IMR-90 (cell line): ENCODE results near the gene CTCFL. TPM values are rescaled to one million over a fixed set of nuclear protein-coding genes. Genes with fewer than 3 reads are reported as not detected.

ENCODE experiments used
- ATAC-seq: fragments of 200-7000 bp; cut with Tn5 transposase; 2 replicates; pipeline ENCODE4 v1.9.1; 2020; ENCODE audit warnings: low read depth, mild to moderate bottlenecking, moderate library complexity
- BruUV-seq: library from RNA; stranded (reverse); fragments of 400-500 nt; replicated peaks from 2 replicates; lab custom pipeline; 2021; lab: Mats Ljungman, UMichigan
- CTCF ChIA-PET: fragments of 300-600 bp; formaldehyde crosslinking; extraction: SDS; loops from one replicate; lab custom pipeline; 2021; ENCODE audit warnings: antibody characterized with exemption; lab: Yijun Ruan, JAX
- POLR2A ChIA-PET: fragments of 300-600 bp; sonication (Branson Sonifier 250); formaldehyde crosslinking; loops from one replicate; lab custom pipeline; 2022; ENCODE audit warnings: antibody characterized with exemption; ENCODE audit not compliant: unreplicated experiment; lab: Charles Lee
- DNase-seq: peaks from one replicate; pipeline ENCODE4 v3.0.0; 2013
- H2AFZ ChIP-seq: replicated peaks from 2 replicates; pipeline ENCODE3; 2013; ENCODE audit warnings: low read length, mild to moderate bottlenecking; ENCODE audit not compliant: poor library complexity
- H2AK5ac ChIP-seq: 2 replicates; pipeline ENCODE4 v1.6.1; 2013; ENCODE audit warnings: low read depth, low read length, inconsistent platforms
- H2AK9ac ChIP-seq: replicated peaks from 2 replicates; pipeline ENCODE3; 2013; ENCODE audit warnings: mild to moderate bottlenecking, low read depth, low read length, moderate library complexity; ENCODE audit not compliant: poor library complexity
- H2BK120ac ChIP-seq: 2 replicates; pipeline ENCODE4 v1.6.1; 2013; ENCODE audit warnings: low read depth, low read length, inconsistent platforms
- H2BK15ac ChIP-seq: 3 replicates; pipeline ENCODE4 v1.6.1; 2013; ENCODE audit warnings: low read depth, low read length, inconsistent platforms
- H2BK20ac ChIP-seq: 2 replicates; pipeline ENCODE4 v1.6.1; 2013; ENCODE audit warnings: low read depth, mild to moderate bottlenecking, inconsistent platforms, low read length, moderate library complexity
- H2BK5ac ChIP-seq: 2 replicates; pipeline ENCODE4 v1.6.1; 2013; ENCODE audit warnings: mild to moderate bottlenecking, low read depth, low read length, inconsistent platforms; ENCODE audit not compliant: poor library complexity, severe bottlenecking
- H3K14ac ChIP-seq: replicated peaks from 2 replicates; pipeline ENCODE4 v1.6.1; 2013; ENCODE audit warnings: low read depth, low read length, inconsistent platforms
- H3K18ac ChIP-seq: 2 replicates; pipeline ENCODE4 v1.6.1; 2013; ENCODE audit warnings: low read depth, low read length, control low read depth
- H3K23ac ChIP-seq: 2 replicates; pipeline ENCODE4 v1.6.1; 2013; ENCODE audit warnings: low read depth, low read length, inconsistent platforms
- H3K27ac ChIP-seq: 2 replicates; pipeline ENCODE4 v1.5.1; 2013; ENCODE audit warnings: mild to moderate bottlenecking, control low read depth, low read length; ENCODE audit not compliant: insufficient read depth
- H3K27me3 ChIP-seq: 2 replicates; pipeline ENCODE4 v1.6.1; 2013; ENCODE audit warnings: low read length; ENCODE audit not compliant: control insufficient read depth, insufficient read depth
- H3K36me3 ChIP-seq: 2 replicates; pipeline ENCODE4 v1.6.1; 2013; ENCODE audit warnings: low read length, mixed read lengths; ENCODE audit not compliant: control insufficient read depth, insufficient read depth
- H3K4ac ChIP-seq: 2 replicates; pipeline ENCODE4 v1.6.1; 2013; ENCODE audit warnings: low read depth, low read length, inconsistent platforms
- H3K4me1 ChIP-seq: 2 replicates; pipeline ENCODE4 v1.6.1; 2013; ENCODE audit warnings: low read length, mixed read lengths; ENCODE audit not compliant: control insufficient read depth, insufficient read depth
- H3K4me2 ChIP-seq: 2 replicates; pipeline ENCODE4 v1.6.1; 2013; ENCODE audit warnings: low read depth, mild to moderate bottlenecking, control low read depth, low read length, moderate library complexity
- H3K4me3 ChIP-seq: 2 replicates; pipeline ENCODE4 v1.5.1; 2013; ENCODE audit warnings: low read depth, mild to moderate bottlenecking, control low read depth, low read length, moderate library complexity; ENCODE audit not compliant: insufficient read depth
- H3K56ac ChIP-seq: 2 replicates; pipeline ENCODE4 v1.6.1; 2013; ENCODE audit warnings: low read length, inconsistent platforms; ENCODE audit not compliant: insufficient read depth; ENCODE audit errors: extremely low read depth
- H3K79me1 ChIP-seq, 2 experiments: 2 replicates each; pipeline ENCODE4 v1.6.1; 2013; ENCODE audit warnings: low read length in 2 of 2, inconsistent platforms in 1 of 2, low read depth in 1 of 2
- H3K9ac ChIP-seq: 2 replicates; pipeline ENCODE4 v1.6.1; 2013; ENCODE audit warnings: low read depth, low read length, control low read depth
- H3K9me1 ChIP-seq: 2 replicates; pipeline ENCODE4 v1.6.1; 2013; ENCODE audit warnings: low read length, inconsistent platforms; ENCODE audit not compliant: insufficient read depth
- H3K9me3 ChIP-seq: 2 replicates; pipeline ENCODE4 v1.6.1; 2013; ENCODE audit warnings: low read length; ENCODE audit not compliant: control insufficient read depth, insufficient read depth
- H4K20me1 ChIP-seq: 2 replicates; pipeline ENCODE4 v1.6.1; 2013; ENCODE audit warnings: low read length, inconsistent platforms; ENCODE audit not compliant: insufficient read depth
- H4K5ac ChIP-seq: 2 replicates; pipeline ENCODE4 v1.6.1; 2013; ENCODE audit warnings: mild to moderate bottlenecking, low read depth, low read length, control low read depth
- H4K8ac ChIP-seq, 2 experiments: 2 replicates each; pipeline ENCODE4 v1.6.1; 2013; ENCODE audit warnings: low read depth in 2 of 2, low read length in 2 of 2, control low read depth in 1 of 2, inconsistent platforms in 1 of 2
- H4K91ac ChIP-seq: 2 replicates; pipeline ENCODE4 v1.6.1; 2013; ENCODE audit warnings: low read depth, low read length, inconsistent platforms; ENCODE audit not compliant: insufficient read depth
- CTCF ChIP-seq: conservative IDR thresholded peaks from 2 replicates; pipeline ENCODE4 v1.5.1; 2012; ENCODE audit warnings: mild to moderate bottlenecking, low read depth, low read length, improper control_type of control experiment
- FOS ChIP-seq: fragments of 150-350 bp; IDR thresholded peaks from 2 replicates; pipeline ENCODE4 v1.6.1; 2016; ENCODE audit warnings: low read depth, low read length
- MAZ ChIP-seq: IDR thresholded peaks from 2 replicates; pipeline ENCODE4 v1.6.1; 2012; ENCODE audit warnings: low read depth, mild to moderate bottlenecking, low read length, improper control_type of control experiment, moderate library complexity, borderline replicate concordance
- WGBS, 2 experiments: methylation state at CpG; one replicate each; pipeline versions ENCODE4 v1.1.5 to v1.1.7; 2013; ENCODE audit warnings: missing lambda C conversion rate in 2 of 2; ENCODE audit not compliant: insufficient read length in 1 of 2; ENCODE audit errors: extremely low coverage in 2 of 2; 5-methylcytosine and 5-hydroxymethylcytosine counted together
- dilution Hi-C: fragments of 300-500 bp; cut with HindIII; formaldehyde crosslinking; loops from one replicate; pipeline ENCODE4 v1.14.3; 2018; ENCODE audit warnings: low sequenced_read_pairs; ENCODE audit not compliant: unreplicated experiment
- in situ Hi-C: fragments of 300-500 bp; cut with MboI; formaldehyde crosslinking; loops from 3 replicates; pipeline ENCODE4 v1.14.3; 2019; ENCODE audit warnings: low sequenced_read_pairs, inconsistent platforms, mixed read lengths
- intact Hi-C: fragments of 100-400 bp; cut with micrococcal nuclease; formaldehyde crosslinking; loops from 2 replicates; pipeline ENCODE4 v1.10.0; 2022
- polyA plus RNA-seq, 3 experiments: library from polyadenylated mRNA; depleted of rRNA; stranded (reverse); fragments of >200 nt; gene quantifications; 2 replicates each; pipeline ENCODE4 v1.2.3, GENCODE V29; 2012; ENCODE audit warnings: low replicate concordance in 1 of 3
- total RNA-seq: library from RNA; depleted of rRNA; stranded (reverse); fragments of >200 nt; gene quantifications from 2 replicates; pipeline ENCODE4 v1.2.3, GENCODE V29; 2012

The CTCFL gene
- total and polyA plus RNA-seq, 2 of the 4 experiments (the other 2 are of a cell fraction) = not detected

- BruUV-seq = no TSS peak
- Histone ChIP-seq H4K5ac (no peak overlapping the region), H3K9me3 (no peaks in the 10 kb centered on the region), H3K14ac (no peak overlapping the region), H3K23ac (no peak overlapping the region), H2AFZ (no peak overlapping the region), H3K9ac (no peak overlapping the region), H2BK120ac (no peak overlapping the region), H2BK5ac (no peak overlapping the region), H3K36me3 (no peaks in the 10 kb centered on the region), H3K56ac (no peak overlapping the region), H3K4me3 (no peak overlapping the region), H2BK20ac (no peak overlapping the region), H3K4me2 (no peak overlapping the region), H3K4ac (no peak overlapping the region), H4K8ac (no peak overlapping the region), H3K27ac (no peak overlapping the region), H2AK5ac (no peak overlapping the region), H3K9me1 (no peaks in the 10 kb centered on the region), H2BK15ac (no peak overlapping the region), H3K18ac (no peak overlapping the region), H3K79me1 (no peaks in the 10 kb centered on the region), H4K91ac (no peak overlapping the region), H3K27me3 (peaks cover 2% of the 10 kb centered on the region; the same call in 1 of the 2 replicates), H3K4me1 (no peaks in the 10 kb centered on the region), H2AK9ac (no peak overlapping the region), H4K20me1 (no peaks in the 10 kb centered on the region)
- no peak for ATAC-seq
- dilution Hi-C loops = no loop called here
- in situ Hi-C loops = no loop called here
- TF ChIP-seq MAZ (no peak), CTCF (no peak), FOS (no peak)
- ChIA-PET POLR2A (no interaction called here), CTCF (no interaction called here)
- WGBS, 2 experiments = no CpG with 5 or more reads among the region's 3 CpGs
- DNase-seq = no peak
- intact Hi-C loops = no loop called here
These were observed 11.3 kb upstream of the CTCFL start for GRCh38 chr20:57536120-57536708.
